ENCODE measurements around the gene ZC3H8.
"Not testable (repeated sequence)": the region's sequence is repeated elsewhere in the genome, so short reads cannot be mapped to it uniquely, and the experiment has no call there.

Gene ZC3H8

DNA sequence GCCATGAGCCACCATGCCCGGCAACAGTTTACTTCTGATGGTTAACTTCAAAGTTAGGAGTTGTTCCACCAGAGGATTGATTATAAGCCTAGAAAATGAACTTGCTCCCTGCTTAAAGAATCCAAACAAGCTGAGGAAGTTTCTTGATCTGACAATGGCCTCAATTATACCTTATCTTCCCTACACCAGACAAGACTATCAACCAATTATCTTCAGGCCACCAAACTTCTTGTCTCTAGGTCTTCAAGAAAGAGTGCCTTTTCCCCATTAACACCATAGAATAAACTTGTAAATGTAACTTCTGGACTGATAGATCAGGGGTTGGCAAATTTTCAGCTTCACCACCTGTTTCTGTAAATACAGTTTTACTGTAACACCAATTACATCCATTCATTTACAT, 15.0 kb downstream of the ZC3H8 start:
- peaks cover 0 to 8% (median 7%) of the 10 kb centered on the region in 5 donors for H3K36me3 ChIP-seq (ENCODE audit: control insufficient read depth in 5 of 5, insufficient read depth in 5 of 5, low read length in 5 of 5)
- no peak overlapping the region for H3K27ac ChIP-seq (ENCODE audit: low read depth, low read length)
- H3K27me3 ChIP-seq (ENCODE audit: control insufficient read depth in 5 of 5, insufficient read depth in 4 of 5, low read length in 5 of 5): no peaks in the 10 kb centered on the region
- no peaks in the 10 kb centered on the region for H3K9me3 ChIP-seq (ENCODE audit: control insufficient read depth in 5 of 5, low read length in 5 of 5)
- no peaks in the 10 kb centered on the region for H3K4me1 ChIP-seq (ENCODE audit: control insufficient read depth in 5 of 5, insufficient read depth in 5 of 5, low read length in 5 of 5)
- H3K4me3 ChIP-seq (ENCODE audit: low read depth in 1 of 5, low read length in 5 of 5): no peak overlapping the region
- no peak overlapping the region for H3K9ac ChIP-seq (ENCODE audit: low read length in 5 of 5)

DNA sequence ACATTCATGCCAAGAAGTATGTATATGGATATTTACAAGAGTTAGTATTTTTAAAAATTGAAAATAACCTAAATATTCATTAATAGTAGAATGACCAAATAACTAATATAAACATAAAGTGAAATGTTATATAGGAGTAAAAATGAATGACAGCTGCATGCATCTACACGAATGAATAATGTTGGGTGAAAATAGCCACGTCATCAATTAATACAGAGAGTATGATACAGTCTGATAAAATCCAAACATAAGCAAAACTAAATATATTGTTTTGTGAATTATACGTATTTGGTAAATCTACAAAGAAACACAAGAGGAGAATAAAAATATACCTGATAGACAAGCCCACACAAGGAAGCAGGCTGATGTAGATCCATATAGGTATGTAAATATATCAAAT, 24.5 kb downstream of the ZC3H8 start:
- no peak overlapping the region for H3K27ac ChIP-seq (ENCODE audit: low read depth, low read length)
- H3K9ac ChIP-seq (ENCODE audit: low read length in 5 of 5): no peak overlapping the region
- peaks cover 0 to 4% (median 2%) of the 10 kb centered on the region in 5 donors for H3K36me3 ChIP-seq (ENCODE audit: control insufficient read depth in 5 of 5, insufficient read depth in 5 of 5, low read length in 5 of 5)
- H3K27me3 ChIP-seq (ENCODE audit: control insufficient read depth in 5 of 5, insufficient read depth in 4 of 5, low read length in 5 of 5): no peaks in the 10 kb centered on the region
- H3K9me3 ChIP-seq (ENCODE audit: control insufficient read depth in 5 of 5, low read length in 5 of 5): no peaks in the 10 kb centered on the region
- peaks cover 0 to 3% (median 0%) of the 10 kb centered on the region in 5 donors for H3K4me1 ChIP-seq (ENCODE audit: control insufficient read depth in 5 of 5, insufficient read depth in 5 of 5, low read length in 5 of 5)
- H3K4me3 ChIP-seq (ENCODE audit: low read depth in 1 of 5, low read length in 5 of 5): no peak overlapping the region

DNA sequence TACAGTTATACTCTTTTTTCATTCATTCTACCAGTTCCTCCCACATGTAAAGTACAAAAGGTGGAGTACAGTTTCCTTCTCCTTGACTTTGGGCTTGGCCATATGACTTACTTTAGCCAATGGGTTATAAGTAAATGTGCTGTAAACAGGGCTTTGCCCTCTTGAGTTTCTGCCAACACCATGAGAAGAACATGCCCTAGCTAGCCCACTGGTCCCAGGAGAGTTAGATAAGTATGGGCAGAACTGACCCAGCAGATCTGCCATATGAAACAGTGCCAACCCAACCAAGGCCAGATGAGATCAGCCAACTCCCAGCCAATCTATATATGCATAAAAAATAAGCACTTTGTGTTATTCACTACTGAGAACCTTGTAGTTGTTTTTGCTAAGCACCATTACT, 25.5 kb downstream of the ZC3H8 start:
- Histone ChIP-seq H3K9me3 (ENCODE audit: control insufficient read depth in 5 of 5, low read length in 5 of 5) (no peaks in the 10 kb centered on the region), H3K27ac (ENCODE audit: low read depth, low read length) (no peak overlapping the region), H3K9ac (ENCODE audit: low read length in 5 of 5) (no peak overlapping the region), H3K36me3 (ENCODE audit: control insufficient read depth in 5 of 5, insufficient read depth in 5 of 5, low read length in 5 of 5) (peaks cover 0 to 4% (median 2%) of the 10 kb centered on the region in 5 donors), H3K4me1 (ENCODE audit: control insufficient read depth in 5 of 5, insufficient read depth in 5 of 5, low read length in 5 of 5) (peaks cover 0 to 3% (median 0%) of the 10 kb centered on the region in 5 donors), H3K27me3 (ENCODE audit: control insufficient read depth in 5 of 5, insufficient read depth in 4 of 5, low read length in 5 of 5) (no peaks in the 10 kb centered on the region), H3K4me3 (ENCODE audit: low read depth in 1 of 5, low read length in 5 of 5) (no peak overlapping the region)

DNA sequence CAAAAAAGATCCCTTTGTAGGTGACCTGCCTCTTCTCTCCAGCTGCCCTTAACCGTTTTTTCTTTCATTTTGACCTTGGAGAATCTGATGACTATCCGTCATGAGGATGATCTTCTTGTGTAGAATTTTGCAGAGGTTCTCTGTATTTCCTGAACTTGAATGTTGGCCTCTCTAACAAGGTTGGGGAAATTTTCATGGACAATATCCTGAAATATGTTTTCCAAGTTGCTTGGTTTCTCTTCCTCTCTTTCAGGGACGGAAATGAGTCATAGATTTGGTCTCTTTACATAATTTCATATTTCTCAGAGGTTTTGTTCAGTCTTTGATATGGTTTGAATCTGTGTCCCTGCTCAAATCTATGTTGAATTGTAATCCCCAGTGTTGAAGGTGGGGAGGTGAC, 34.0 kb downstream of the ZC3H8 start:
- no peak overlapping the region for H3K27ac ChIP-seq (ENCODE audit: low read depth, low read length)

DNA sequence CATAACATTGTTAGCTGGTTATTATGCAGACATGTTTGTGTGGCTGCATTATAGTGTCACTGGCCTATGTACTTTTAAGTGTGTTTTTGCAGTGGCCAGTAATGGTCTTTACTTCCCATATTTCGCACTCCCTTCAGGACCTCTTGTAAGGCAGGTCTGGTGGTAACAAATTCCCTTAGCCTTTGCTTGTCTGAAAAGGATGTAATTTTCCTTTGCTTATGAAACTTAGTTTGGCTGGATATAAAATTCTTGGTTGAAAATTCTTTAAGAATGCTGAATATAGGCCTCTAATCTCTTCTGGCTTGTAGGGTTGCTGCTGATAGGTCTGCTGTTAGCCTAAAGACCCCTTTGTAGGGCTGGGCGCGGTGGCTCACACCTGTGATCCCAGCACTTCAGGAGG, 34.7 kb downstream of the ZC3H8 start:
- no peaks in the 10 kb centered on the region for H3K27me3 ChIP-seq (ENCODE audit: control insufficient read depth in 5 of 5, insufficient read depth in 4 of 5, low read length in 5 of 5)
- H3K4me3 ChIP-seq (ENCODE audit: low read depth in 1 of 5, low read length in 5 of 5): no peak overlapping the region
- H3K4me1 ChIP-seq (ENCODE audit: control insufficient read depth in 5 of 5, insufficient read depth in 5 of 5, low read length in 5 of 5): no peaks in the 10 kb centered on the region
- H3K9me3 ChIP-seq (ENCODE audit: control insufficient read depth in 5 of 5, low read length in 5 of 5): no peaks in the 10 kb centered on the region
- H3K36me3 ChIP-seq (ENCODE audit: control insufficient read depth in 5 of 5, insufficient read depth in 5 of 5, low read length in 5 of 5): peaks cover 2 to 10% (median 5%) of the 10 kb centered on the region in 5 donors
- H3K27ac ChIP-seq (ENCODE audit: low read depth, low read length): no peak overlapping the region
- no peak overlapping the region for H3K9ac ChIP-seq (ENCODE audit: low read length in 5 of 5)

More for the DNA sequence above, 34.0 kb downstream of the ZC3H8 start:
- H3K9ac ChIP-seq (ENCODE audit: low read length in 5 of 5): no peak overlapping the region
- H3K9me3 ChIP-seq (ENCODE audit: control insufficient read depth in 5 of 5, low read length in 5 of 5): no peaks in the 10 kb centered on the region
- no peaks in the 10 kb centered on the region for H3K4me1 ChIP-seq (ENCODE audit: control insufficient read depth in 5 of 5, insufficient read depth in 5 of 5, low read length in 5 of 5)
- H3K36me3 ChIP-seq (ENCODE audit: control insufficient read depth in 5 of 5, insufficient read depth in 5 of 5, low read length in 5 of 5): peaks cover 2 to 8% (median 3%) of the 10 kb centered on the region in 5 donors
- no peaks in the 10 kb centered on the region for H3K27me3 ChIP-seq (ENCODE audit: control insufficient read depth in 5 of 5, insufficient read depth in 4 of 5, low read length in 5 of 5)
- H3K4me3 ChIP-seq (ENCODE audit: low read depth in 1 of 5, low read length in 5 of 5): no peak overlapping the region

DNA sequence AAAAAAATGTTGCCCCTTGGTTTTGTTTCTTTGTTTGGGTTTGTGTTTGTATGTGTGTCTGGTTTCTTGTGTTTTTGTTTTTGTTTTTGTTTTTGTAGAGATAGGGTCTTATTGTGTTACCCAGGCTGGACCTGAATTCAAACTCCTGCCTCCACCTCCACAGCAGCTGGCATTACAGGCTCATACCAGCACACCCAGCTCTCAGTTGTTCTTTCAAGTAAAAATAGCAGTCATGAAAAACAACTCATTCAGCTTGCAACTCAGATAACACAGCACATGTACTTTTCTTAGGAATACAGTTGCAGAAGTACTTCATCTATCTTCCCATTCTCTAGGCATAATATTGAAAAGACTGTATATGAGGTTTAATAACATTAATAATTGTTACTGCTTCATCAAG, 37.0 kb downstream of the ZC3H8 start:
- Histone ChIP-seq H3K4me3 (ENCODE audit: low read depth in 1 of 5, low read length in 5 of 5) (no peak overlapping the region), H3K9me3 (ENCODE audit: control insufficient read depth in 5 of 5, low read length in 5 of 5) (no peaks in the 10 kb centered on the region), H3K27ac (ENCODE audit: low read depth, low read length) (no peak overlapping the region), H3K4me1 (ENCODE audit: control insufficient read depth in 5 of 5, insufficient read depth in 5 of 5, low read length in 5 of 5) (no peaks in the 10 kb centered on the region), H3K36me3 (ENCODE audit: control insufficient read depth in 5 of 5, insufficient read depth in 5 of 5, low read length in 5 of 5) (peaks cover 2 to 16% (median 9%) of the 10 kb centered on the region in 5 donors), H3K27me3 (ENCODE audit: control insufficient read depth in 5 of 5, insufficient read depth in 4 of 5, low read length in 5 of 5) (no peaks in the 10 kb centered on the region), H3K9ac (ENCODE audit: low read length in 5 of 5) (no peak overlapping the region)

DNA sequence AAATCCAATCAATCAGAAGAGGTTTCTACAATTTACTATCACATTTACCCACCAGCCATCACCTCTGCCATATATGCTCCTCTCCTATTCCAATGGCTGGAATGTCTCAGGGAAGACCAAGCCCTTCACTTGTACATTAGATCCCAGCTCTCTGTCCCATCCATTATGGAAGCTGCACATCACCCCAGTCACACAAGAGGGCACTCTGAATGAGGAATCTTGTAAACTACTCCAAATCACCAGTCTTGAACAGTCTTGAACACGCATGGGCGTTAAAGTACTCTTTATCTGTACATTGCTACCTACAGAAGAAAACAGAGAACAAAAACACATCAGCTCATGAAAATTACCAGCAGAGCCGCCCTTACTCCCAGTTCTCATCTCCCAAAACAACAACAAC, 38.7 kb downstream of the ZC3H8 start:
- Histone ChIP-seq H3K27me3 (ENCODE audit: control insufficient read depth in 5 of 5, insufficient read depth in 4 of 5, low read length in 5 of 5) (no peaks in the 10 kb centered on the region), H3K36me3 (ENCODE audit: control insufficient read depth in 5 of 5, insufficient read depth in 5 of 5, low read length in 5 of 5) (peaks cover 2 to 15% (median 11%) of the 10 kb centered on the region in 5 donors), H3K9ac (ENCODE audit: low read length in 5 of 5) (no peak overlapping the region), H3K27ac (ENCODE audit: low read depth, low read length) (no peak overlapping the region), H3K4me1 (ENCODE audit: control insufficient read depth in 5 of 5, insufficient read depth in 5 of 5, low read length in 5 of 5) (no peaks in the 10 kb centered on the region), H3K9me3 (ENCODE audit: control insufficient read depth in 5 of 5, low read length in 5 of 5) (no peaks in the 10 kb centered on the region), H3K4me3 (ENCODE audit: low read depth in 1 of 5, low read length in 5 of 5) (no peak overlapping the region)

DNA sequence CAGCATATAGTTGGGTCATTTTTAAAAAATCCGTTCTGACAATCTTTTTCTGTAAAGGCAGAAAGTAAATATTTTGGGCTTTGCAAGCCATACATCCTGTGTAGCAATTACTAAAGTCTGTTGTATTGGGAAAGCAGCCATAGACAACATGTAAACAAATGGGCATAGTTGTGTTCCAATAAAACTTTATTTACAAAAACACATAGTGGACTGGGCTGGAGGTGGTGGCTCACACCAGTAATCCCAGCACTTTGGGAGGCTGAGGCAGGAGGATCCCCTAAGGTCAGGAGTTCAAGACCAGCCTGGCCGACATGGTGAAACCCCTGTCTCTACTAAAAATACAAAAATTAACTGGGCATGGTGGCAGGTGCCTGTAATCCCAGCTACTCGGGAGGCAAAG, 46.9 kb downstream of the ZC3H8 start:
- H3K9me3 ChIP-seq (ENCODE audit: control insufficient read depth in 5 of 5, low read length in 5 of 5): peaks cover 0 to 11% (median 7%) of the 10 kb centered on the region in 5 donors
- not testable (repeated sequence) for H3K27me3 ChIP-seq (ENCODE audit: control insufficient read depth in 5 of 5, insufficient read depth in 4 of 5, low read length in 5 of 5); H3K4me1 ChIP-seq (ENCODE audit: control insufficient read depth in 5 of 5, insufficient read depth in 5 of 5, low read length in 5 of 5); H3K4me3 ChIP-seq (ENCODE audit: low read depth in 1 of 5, low read length in 5 of 5); H3K36me3 ChIP-seq (ENCODE audit: control insufficient read depth in 5 of 5, insufficient read depth in 5 of 5, low read length in 5 of 5); H3K27ac ChIP-seq (ENCODE audit: low read depth, low read length); H3K9ac ChIP-seq (ENCODE audit: low read length in 5 of 5)

DNA sequence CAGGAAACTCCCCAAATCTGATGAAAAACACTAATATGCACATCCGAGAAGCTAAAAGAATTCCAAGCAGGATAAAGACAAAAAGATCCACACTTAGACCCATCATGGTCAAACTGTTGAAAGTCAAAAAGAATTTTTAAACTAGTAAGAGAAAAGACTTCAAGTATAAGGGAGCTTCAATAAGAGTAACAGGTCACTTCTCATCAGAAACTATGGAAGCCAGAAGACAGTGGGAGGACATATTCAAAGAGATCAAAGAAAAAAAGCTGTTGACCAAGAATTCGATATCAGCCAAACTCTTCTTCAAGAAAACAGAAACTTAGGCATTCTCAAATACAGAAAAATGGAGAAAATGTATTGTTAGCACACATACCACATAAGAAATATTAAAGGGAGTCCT, 50.4 kb downstream of the ZC3H8 start:
- no peak overlapping the region for H3K9ac ChIP-seq (ENCODE audit: low read length in 5 of 5)

DNA sequence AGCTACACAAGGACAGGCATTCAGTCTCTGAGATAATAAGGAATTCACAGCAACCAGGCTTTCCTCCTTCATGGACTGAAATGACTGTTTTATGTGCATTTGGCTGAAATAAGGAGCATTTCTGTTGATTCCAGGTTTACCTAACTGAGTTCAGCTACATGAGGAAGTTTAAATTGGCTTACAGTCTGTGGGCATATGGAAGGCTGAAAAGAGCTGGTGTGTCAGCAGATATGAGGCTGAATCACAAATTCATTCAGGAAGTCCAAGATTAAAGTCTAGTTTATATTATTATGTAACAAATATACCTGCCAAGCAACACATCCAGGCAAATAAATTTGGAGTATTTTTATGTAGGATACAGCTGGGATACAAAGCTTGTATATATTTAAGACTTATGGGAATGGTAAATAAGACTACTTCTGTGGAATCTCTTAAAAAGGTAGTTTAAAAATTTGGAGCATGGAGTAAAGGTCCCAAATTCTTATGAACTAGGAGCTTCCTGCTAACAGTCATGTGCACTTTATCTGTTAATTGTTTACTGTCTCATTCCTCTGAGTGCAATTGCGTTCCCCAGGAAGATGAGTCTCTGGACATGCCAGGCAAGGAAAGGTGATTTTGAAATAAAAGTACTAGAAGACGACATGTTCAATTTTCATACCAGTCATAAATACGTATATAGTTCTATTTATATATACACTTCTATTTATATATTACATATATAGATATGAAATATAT, 53.0 kb downstream of the ZC3H8 start:
- H3K36me3 ChIP-seq (ENCODE audit: control insufficient read depth in 5 of 5, insufficient read depth in 5 of 5, low read length in 5 of 5): peaks cover 0 to 4% (median 0%) of the 10 kb centered on the region in 5 donors
- no peaks in the 10 kb centered on the region for H3K27me3 ChIP-seq (ENCODE audit: control insufficient read depth in 5 of 5, insufficient read depth in 4 of 5, low read length in 5 of 5)
- H3K9me3 ChIP-seq (ENCODE audit: control insufficient read depth in 5 of 5, low read length in 5 of 5): peaks cover 0 to 13% (median 7%) of the 10 kb centered on the region in 5 donors
- H3K4me1 ChIP-seq (ENCODE audit: control insufficient read depth in 5 of 5, insufficient read depth in 5 of 5, low read length in 5 of 5): no peaks in the 10 kb centered on the region
- H3K4me3 ChIP-seq (ENCODE audit: low read depth in 1 of 5, low read length in 5 of 5): no peak overlapping the region
- no peak overlapping the region for H3K27ac ChIP-seq (ENCODE audit: low read depth, low read length)
- no peak overlapping the region for H3K9ac ChIP-seq (ENCODE audit: low read length in 5 of 5)

More for the DNA sequence above, 50.4 kb downstream of the ZC3H8 start:
- H3K4me3 ChIP-seq (ENCODE audit: low read depth in 1 of 5, low read length in 5 of 5): no peak overlapping the region
- H3K9me3 ChIP-seq (ENCODE audit: control insufficient read depth in 5 of 5, low read length in 5 of 5): peaks cover 0 to 13% (median 7%) of the 10 kb centered on the region in 5 donors
- H3K36me3 ChIP-seq (ENCODE audit: control insufficient read depth in 5 of 5, insufficient read depth in 5 of 5, low read length in 5 of 5): peaks cover 0 to 4% (median 0%) of the 10 kb centered on the region in 5 donors
- no peaks in the 10 kb centered on the region for H3K27me3 ChIP-seq (ENCODE audit: control insufficient read depth in 5 of 5, insufficient read depth in 4 of 5, low read length in 5 of 5)
- H3K4me1 ChIP-seq (ENCODE audit: control insufficient read depth in 5 of 5, insufficient read depth in 5 of 5, low read length in 5 of 5): no peaks in the 10 kb centered on the region
- H3K27ac ChIP-seq (ENCODE audit: low read depth, low read length): no peak overlapping the region

Data from subcutaneous abdominal adipose tissue (tissue), 5 donors.